IPS DF 4.7 (cell line): ENCODE measurements around the gene COTL1.
"Not testable (repeated sequence)": the region's sequence is repeated elsewhere in the genome, so short reads cannot be mapped to it uniquely, and the experiment has no call there.

ENCODE experiments used
- DNase-seq: peaks from one replicate; pipeline ENCODE4 v3.0.0-alpha.2; 2013; ENCODE audit warnings: low spot score; ENCODE audit errors: extremely low read depth

The COTL1 gene

GRCh38 chr16:84643674-84644073, 25.8 kb upstream of the COTL1 start:
- no peak for DNase-seq

DNA sequence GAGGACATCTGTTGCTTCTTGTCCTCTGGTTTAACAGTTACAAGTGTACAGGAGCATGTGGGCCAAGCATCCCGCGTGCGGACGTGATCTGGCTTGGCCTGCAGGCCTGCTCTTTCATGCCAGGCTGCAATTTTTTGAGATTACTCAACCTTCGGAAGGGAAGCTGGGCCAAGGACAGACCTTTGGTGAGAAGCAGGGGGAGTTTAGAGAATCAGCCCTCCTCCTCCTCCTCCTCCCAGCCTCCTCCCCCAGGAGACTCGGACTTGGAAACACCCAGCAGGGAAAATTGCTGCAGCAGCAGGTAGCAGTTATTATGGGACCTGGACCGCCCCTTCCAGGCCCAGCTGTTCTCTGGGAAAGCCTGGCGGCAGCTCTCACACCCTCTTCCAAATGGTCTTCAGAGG, 25.3 kb upstream of the COTL1 start:
- no peak for DNase-seq

DNA sequence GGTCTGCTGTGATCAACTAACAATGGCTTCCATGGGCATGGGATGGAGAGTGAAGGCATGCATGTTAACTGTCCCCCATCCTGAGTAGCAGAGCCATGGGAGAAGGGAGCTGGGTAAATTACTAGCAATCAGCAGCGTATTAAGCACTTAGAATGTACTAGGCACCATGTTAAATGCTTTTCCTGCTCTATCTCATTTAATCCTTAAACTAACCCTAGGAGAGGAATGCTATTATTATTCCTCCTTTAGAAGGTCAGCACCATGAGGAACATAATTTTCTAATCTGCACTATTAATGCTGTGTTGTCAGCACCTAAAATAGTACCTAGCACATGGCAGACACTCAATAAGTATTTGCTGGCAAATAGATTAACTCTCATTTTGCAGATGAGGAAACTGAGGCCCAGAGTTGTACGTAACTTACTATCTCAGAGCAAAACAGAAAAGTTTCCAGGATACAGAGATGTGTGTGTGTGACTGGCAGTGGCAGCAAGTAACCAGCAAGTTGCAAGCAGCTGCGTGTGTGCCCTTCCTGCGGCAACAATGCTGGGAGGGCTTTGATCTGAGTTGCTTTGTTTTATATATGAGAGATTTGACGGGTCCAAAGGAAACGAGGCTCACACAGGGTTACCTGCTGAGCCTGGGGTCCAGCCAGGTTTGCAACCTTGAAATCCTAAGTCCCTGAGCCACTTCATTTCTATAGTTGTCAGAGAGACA, 23.9 kb upstream of the COTL1 start:
- DNase-seq: no peak

DNA sequence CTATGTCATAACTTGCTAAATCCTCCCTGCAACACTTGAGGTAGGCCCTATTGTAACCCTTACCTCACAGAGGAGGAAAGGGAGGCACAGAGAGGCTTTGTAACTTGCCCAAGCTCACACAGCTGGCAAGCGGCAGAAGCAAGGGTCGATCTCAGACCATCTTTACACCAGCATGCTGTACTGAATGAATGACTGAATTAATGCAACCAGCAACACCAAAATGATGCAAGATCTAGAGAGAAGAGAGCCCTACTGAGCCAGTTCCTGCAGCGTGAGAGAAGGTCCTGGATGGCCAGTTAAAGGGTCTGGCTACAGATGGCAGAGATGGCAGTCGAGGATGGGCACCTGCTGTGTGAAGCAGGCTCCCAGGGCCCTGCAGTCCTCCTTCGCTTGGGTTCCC, 22.3 kb upstream of the COTL1 start:
- DNase-seq: no peak

DNA sequence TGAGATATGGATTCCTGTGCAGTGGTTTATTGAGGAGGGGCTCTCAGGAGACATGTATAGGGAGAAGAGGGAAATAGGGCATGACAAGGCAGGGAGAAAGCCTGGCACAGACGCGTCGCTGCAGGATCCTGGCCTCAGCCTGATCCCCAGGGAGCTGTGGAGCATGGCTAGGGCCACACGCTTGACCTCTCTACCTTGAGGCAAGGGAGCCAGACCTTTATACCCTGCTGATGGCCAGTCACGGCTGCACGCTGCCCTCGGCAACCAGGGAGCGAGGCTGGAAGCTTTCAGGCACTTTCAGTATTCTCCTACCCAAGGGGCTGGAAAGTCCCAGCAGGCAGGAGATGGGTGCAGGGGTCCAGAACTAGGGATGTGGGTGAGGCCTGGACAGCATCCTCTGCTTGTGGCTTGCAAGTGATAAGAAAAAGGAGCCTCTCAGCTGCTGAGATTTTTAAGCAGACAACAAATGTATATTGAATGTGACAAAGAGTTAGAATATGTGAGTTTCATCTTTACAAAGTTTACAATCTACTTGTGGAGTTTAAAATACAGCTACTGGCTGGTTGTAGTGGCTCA, 20.4 kb upstream of the COTL1 start:
- DNase-seq: no peak

GRCh38 chr16:84637709-84638108, 19.8 kb upstream of the COTL1 start:
- DNase-seq: no peak

DNA sequence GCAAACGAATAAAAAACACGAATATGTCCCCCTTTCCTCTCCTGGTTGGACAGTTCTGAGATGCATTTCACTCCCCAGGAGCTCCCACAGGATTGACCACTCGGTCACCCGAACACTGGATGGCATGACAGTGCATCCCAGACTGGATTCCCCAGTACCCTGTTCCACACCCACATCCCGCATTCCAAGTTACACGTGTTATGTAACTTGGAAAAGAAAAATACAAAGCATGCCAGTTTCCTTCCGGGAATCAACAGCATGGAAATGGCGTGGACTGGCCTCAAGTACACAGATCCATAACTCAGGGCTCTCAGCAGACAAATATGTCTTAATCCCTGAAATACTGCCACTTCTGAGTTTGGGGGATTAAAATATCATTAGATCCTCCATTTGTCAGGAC, 17.8 kb upstream of the COTL1 start:
- no peak for DNase-seq

DNA sequence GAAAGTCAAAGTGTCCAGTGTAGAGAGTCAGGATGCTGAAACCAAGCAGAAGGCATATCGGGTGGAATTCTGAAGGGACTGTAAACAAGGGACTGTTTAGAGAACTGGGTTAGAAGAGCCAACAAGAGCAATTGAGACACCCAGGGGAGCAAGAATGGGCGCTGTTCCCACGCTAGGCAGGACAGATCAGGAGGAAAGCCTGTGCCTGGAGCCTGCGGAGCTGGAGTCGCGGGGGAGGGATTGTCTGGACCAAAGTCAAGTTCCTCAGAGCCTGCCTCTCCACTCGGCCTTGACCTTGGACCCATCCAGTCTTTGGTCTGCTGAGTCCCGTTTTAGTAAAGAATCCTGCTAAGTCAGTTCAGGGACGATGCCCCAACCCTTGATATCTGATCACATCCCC, 15.7 kb upstream of the COTL1 start:
- no peak for DNase-seq

GRCh38 chr16:84632862-84633261, 15.0 kb upstream of the COTL1 start:
- not testable (repeated sequence) for DNase-seq

GRCh38 chr16:84631886-84632285, 14.0 kb upstream of the COTL1 start:
- no peak for DNase-seq

GRCh38 chr16:84631153-84631466, 13.2 kb upstream of the COTL1 start:
- no peak for DNase-seq

DNA sequence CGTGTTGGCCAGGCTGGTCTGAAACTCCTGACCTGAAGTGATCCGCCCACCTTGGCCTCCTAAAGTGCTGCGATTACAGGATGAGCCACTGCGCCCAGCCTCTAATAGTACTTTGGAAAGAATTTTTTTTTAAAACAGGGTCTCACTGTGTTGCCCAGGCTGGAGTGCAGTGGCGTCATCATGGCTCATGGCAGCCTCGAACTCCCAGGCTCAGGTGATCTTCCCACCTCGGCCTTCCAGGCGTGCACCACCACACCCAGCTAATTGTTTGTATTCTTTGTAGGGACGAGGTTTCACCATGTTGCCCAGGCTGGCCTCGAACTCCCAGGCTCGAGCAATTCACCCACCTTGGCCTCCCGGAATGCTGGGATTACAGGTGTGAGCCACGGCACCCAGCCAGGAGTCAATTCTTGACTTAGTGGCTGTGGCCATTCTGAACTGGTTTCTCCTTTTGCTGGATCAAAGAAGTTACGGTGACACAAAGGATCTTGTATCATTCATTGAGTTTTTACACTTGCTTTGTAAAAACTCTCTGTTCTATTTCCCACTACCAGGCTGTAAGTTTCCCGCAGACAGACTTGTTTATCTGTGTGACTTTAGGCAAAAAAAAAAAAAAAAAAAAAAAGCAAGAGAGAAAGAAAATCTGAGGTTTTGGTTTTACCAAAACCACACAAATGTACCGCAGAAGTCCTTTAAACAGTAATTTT, 12.7 kb upstream of the COTL1 start:
- DNase-seq: no peak

- no peak for DNase-seq
These were observed 12.1 kb upstream of the COTL1 start for GRCh38 chr16:84630009-84630408.

GRCh38 chr16:84629580-84629979, 11.7 kb upstream of the COTL1 start:
- no peak for DNase-seq

DNA sequence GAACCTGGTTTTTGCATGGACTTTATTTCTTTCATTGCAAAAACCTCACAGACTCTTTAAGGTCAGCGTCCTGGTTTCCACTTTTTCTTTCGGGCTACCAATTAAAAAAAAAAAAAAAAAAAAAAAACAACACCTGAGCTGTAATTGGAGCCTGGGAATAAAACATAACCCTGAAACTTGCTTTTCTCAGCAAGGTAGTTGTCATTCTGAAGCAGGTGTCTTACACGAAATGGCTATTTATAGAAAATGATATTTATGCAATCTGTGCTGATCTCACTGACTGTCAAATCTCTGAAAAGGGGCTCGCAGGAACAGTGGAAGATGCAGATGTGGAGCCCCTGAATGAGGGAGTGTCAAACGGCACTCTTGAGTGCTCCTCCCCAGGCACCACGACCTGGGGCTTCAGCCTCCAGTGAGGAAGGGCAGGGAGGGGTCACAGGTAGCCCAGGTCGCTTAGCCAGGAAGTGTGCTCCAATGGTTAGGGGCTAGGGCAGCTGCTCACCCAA, 10.4 kb upstream of the COTL1 start:
- DNase-seq: no peak

DNA sequence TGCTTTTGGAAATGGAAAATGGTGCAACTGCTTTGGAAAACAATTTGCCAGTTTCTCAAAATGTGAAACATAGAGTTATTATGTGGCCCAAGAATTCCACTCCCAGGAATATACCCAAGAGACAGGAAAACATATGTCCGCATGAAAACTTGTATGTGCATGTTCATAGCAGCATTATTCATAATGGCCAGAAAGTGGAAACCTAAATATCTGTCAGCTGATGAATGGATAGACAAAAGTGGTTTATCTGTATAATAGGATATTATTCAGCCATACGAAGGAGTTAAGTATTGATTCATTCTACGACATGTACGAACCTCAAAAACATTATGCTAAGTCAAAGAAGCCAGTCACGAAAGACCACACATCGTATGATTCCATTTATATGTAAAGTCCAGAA, 7.7 kb upstream of the COTL1 start:
- DNase-seq: no peak

DNA sequence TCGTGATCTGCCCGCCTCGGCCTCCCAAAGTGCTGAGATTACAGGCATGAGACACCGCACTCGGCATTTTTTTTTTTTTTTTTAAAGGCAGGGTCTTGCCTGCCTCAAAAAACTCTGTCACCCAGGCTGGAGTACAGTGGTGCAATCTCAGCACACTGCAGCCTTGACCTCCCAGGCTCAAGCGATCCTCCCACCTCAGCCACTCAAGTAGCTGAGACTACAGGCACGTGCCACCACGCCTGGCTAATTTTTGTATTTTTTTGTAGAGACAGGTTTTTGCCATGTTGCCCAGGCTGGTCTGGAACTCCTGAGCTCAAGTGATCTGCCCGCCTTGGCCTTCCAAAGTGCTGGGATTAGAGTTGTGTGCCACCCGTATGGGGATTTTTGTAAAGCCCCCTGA, 3.0 kb upstream of the COTL1 start:
- DNase-seq: not testable (repeated sequence)

- DNase-seq: no peak
These were observed 943 bp upstream of the COTL1 start for GRCh38 chr16:84618581-84619460.

GRCh38 chr16:84617041-84617790, 662 bp downstream of the COTL1 start:
- no peak for DNase-seq

DNA sequence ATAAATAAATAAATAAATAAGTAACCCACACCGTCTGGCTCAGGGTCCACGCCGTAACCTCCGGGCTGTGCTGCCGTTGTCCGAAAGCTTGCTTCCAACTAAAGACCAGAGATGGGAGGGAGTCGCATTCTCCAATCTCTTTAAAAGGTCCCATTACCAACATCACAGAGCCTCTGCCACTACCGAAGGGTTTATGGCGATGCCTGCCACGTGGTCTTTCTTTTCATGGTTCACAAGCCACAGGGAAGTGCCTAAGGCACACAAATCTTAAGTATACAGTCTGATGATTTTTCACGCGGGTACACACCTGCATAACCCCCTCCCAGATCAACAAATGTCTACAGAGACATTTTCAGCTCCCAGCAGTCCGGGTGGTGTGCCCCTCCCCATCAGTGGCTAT, 1.4 kb downstream of the COTL1 start:
- DNase-seq: no peak
